GM19035 (cell line): Measurements from ENCODE around the gene IGLON5.
A peak's percentile ranks its signal among the peaks of the same experiment; 100 is the strongest.

Source experiments
- ATAC-seq: cut with Tn5 transposase; IDR thresholded peaks from one replicate; pipeline ENCODE4 v1.9.1; 2021; ENCODE audit not compliant: unreplicated experiment

The IGLON5 gene

DNA sequence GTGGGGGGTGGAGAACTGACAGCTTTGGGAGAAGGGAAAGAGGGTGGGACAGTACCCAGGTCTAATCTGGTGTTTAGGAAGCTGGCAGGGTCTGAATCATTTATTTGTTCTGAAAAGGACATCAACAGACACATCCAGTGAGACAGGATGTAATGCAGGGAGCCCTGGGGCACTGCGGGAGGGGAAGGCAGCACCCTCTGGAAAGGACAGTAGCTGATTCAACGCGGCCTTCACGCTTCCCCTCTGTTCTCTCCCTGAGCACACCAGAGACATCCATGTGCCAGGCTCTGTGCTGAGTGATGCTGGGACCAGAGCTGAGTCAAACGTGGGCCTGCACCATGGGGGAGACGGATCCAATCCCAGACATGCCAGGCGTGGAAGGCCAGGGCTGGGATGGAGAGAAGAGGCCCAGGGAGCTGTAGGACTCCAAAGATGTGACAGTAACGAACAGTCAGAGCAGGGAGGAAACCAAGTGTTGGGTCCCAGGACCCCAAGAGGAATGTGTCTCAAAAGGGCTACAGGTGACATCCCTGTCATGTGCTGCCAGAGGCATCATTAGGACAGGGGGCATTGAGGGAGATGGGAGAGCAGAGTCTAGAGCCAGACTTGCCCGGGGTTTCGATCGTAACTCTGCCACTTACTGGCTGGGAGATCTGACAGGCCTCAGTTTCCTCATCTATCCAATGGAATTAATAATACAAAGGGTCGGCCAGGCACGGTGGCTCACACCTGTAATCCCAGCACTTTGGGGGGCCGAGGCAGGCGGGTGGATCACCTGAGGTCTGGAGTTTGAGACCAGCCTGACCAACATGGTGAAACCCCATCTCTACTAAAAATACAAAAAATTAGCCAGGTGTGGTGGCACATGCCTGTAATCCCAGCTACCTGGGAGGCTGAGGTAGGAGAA, 53.0 kb downstream of the IGLON5 start:
- ATAC-seq: no peak

DNA sequence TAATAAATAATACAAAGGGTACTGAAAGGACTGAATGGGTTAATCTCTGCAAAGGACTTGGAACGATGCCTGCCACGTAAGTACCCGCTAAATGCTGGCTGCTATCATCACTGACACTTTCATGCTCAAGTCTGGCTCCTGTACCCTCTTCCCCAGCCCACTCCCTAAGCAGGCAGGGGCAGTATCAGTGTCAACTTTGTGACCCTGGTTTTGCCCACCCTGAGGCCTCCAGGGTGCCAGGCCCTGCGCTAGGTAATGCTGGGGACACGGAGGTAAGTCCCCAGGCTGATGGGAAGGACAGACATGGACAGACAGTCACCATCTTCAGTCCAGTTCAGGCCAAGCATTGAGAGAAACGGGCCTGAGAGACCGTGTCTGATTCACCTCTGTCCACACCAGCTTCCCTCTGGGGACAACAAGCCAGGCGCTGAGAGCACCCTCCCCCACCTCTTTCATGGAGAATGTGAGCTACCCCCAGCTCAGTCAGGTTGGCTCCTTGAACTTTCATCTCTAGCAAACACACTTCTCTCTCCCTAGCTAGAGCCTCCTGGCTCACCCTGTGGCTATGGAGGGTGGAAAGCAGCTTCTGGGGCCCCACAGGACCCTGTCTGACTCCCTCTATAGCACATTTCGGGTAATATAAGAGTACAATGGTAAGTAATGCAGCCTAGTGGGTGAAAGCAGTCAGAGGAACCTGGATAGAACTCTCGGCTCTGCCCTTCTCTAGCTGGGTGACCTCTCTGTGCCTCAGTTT, 53.9 kb downstream of the IGLON5 start:
- ATAC-seq: no peak

DNA sequence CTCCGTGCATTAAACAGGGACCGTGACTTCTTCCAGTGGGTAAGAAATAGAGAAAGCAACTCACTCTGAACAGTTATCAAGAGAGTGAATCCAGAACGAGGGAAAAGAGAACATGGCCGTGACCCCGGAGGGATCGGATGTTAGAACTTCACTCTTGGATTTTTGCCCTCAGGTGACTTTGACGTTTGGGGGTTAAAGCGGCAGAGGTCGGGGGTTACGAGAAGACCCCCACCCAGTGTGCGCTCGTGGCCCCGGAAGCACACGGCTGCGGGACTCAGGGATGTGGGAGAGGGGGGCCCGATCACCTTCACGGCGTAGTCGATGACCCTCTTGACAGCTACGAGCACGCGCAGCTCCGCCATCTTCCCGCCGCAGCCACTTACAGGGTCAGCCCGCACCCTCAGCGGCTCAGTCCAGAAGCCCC, 54.5 kb downstream of the IGLON5 start, which contains the start of gene ETFB:
TSS of gene ETFB (minus strand) at position 424 of the 424 bp plus-strand sequence. CDS start at position 362, 62 bp downstream.
- no peak for ATAC-seq

DNA sequence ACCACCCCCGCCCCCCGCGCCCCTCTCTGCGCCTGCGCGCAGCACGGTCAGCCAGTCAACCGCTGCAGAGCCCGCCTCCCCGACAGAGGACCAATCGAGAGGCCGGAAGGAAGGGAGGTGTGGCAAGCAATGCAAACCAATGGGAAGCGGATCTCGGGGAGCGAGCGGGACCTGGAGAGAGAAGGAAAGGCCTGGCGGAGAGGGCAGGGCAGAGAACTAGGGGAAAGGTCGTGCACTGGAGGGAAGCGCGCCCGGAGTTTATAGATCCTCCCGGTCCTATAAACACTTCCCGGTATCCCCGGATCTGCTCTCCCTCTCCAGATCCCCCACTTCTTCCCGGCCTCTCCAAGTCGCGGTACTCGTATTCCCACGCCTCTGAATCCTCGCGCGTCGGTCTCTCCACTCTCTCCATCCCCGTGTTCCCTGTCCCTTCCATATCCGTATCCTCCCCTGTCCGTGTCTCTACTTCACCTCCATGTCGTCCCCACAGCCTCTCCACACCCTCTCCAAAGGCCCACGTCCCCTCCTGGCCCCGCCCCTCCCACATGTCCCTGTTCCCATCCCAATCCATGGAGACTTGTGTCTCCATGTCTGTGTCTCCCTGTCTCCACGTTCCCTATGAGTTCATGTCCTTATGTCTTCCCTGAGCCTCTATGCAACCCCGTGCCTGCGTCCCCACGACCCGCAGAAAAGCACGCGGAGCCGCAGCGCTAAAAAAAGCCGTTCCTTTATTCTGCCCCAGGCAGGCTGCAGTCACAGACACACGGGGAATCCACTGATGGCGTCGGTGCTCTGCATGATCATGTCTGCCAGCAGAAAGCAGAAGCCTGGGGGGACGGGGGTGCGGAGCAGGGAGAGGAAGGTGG, 55.2 kb downstream of the IGLON5 start:
- peak; percentile 48 for ATAC-seq

DNA sequence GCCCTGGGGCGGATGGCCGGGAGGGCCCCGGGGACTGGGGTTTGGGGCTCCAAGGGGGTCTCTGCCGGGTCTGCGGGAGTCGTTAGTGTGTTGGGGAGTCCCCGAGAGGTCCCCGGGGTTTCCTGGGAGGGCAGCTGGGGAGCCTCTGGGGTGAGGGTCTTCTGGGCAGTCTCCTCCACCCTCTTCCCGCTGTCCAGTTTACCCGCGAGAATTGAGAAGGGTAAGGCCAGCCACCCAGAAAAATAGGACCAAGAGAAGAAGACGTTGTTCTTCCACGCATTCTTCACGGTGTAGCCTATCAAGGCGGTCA, 55.8 kb downstream of the IGLON5 start:
- ATAC-seq: no peak

DNA sequence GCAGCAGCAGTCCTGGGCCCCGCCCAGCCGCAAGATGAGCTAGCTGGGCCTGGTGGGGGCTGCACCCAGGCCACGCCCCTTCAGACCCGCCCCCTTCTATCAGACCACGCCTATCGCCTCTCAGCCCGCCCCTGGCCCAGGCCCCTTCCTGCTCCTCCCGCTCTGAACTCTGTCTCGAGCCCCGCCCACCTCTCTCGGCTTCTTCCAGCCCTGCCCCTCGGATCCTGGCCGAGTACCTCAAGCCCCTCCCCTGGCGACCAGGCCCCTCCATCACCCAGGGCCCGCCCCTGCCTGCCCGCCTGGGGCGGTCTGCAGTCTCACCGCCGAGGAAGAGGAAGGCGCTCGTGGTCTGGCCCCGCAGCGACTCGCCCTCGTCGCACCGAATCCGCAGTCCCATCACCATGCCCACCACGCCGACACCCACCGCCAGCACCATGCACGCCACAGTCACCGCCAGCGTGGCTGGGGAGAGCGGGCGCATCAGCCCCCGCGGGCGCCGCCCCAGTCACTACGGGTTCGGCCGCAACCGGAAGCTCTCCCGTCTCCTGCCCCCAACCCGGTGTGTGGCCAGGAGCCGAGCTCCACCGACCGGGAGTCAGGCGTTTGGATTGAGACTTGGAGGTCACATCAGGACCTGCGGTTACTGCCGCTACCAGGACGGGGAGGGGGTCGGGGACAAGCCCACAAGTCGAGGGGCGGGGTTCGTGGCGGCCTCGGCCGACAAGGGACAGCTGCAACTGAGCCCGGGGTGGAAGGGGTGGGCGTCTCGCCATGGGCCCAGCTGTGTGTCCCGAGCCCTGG, 56.3 kb downstream of the IGLON5 start:
- ATAC-seq: peak; percentile 74

DNA sequence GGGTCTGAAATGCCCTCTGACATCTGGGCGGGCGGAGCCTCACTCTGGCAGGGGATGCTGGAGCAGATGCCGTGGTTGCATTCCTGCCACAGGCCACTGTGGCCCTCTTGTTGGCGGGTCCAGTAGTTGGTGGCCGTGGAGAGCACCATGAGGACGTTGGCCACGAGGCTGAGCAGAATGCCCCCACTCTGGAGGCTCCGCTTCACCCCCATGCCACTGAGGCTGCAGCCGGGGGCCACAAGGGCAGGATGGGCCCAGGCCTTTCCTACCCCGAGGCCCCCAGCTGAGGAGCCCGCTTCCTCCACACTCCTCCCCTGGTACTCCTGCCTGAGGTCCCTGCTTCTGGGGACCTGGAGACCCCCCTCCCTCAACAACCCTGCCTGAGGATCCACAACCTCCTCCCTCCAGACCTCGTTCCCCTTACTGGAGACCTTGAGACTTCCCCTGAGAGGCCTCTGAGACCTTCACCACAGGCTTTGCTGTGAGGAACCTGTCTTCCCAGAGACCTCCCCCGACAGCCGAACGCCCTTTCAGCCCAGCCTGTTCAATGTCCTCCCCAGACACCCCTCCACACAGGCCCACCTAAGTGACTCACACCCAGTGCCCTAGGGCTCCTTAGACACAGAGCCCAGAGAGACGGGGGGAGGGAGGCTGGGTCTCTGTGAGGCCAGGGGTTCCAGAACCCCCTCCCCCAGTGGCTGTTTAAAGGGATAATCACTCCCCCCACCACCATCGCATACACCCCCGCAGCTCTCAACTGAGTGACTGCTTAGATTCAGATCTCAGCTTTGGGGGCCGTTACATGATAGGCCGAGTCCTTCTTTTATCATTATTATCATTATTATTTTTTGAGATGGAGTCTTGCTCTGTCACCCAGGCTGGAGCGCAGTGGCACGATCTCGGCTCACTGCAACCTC, 57.2 kb downstream of the IGLON5 start, which contains the start of gene CLDND2:
TSS of gene CLDND2 (minus strand) at position 638 of the 917 bp plus-strand sequence. CDS start at position 212, 426 bp downstream.
- ATAC-seq: peak; percentile 0

DNA sequence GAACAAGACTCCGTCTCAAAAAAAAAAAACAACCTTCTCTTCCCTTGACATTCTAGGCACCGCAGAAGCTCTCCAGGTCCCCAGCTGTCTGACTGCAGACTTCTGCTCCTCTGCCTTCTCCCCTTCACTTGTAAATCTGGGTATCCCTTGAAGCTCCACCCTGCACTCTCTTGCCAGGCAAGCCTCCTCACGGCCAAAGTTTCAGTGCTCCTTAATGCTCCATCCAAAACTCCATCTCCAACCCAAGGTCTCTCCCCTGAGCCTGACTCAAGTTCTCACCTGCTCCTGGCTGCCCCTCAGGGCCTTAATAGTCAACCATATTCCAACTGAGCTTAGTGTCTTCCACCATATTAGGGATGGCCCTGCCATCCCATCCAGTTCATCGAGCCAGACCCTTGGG, 58.8 kb downstream of the IGLON5 start:
- no peak for ATAC-seq

DNA sequence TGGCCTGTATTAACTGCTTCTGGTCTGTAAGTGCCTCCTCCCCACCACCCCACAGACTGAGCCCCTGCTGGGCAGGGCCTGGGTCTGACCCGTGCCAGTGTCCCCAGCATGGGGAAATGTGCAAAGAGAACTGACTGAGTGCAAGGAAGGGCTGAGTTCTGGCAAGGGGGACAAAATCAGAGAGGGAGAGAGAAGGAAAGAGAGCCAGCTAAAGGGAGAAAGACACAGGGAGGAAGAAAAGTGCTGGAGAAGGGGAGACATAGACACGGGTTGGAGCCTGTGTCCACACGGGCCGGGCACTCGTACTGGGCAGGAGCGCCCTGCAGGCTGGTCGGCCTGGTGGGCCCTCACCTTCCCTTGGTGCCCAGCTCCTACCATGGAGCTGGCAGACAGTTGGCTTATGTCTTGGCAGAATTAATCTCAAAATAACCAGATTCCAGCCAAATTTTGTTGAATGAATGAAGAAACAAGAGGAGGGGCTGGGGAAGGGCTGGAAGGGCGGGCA, 59.8 kb downstream of the IGLON5 start:
- ATAC-seq: no peak

DNA sequence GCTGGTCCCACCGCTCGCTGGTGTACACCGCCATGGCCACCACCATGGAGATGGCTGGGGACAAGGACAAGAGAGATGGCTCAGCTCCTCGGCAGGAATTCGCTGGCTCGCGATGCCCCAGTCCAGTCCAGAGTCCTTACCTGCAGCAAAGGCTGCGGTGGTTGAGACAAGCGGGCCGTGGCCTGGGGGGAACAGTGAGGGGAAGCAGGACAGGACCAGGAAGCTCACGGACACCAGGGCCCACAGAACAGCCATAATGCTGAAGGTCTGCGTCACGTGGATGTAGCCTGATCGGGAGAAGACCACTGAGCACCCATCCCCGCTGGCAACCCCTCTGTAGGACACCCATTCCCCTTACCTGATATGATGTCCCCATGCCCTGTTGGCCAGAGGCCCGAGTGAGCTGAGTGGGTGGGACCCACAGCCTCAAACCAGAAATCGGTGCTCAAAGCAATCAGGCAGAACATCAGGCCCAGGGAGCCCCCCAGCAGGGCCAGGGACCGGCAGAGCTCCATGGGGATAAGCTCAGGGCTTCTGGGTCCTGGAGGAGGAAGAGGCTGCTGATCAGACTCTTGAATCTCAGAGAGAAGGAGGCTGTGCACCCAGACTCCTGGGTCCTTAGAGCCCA, 60.7 kb downstream of the IGLON5 start:
- ATAC-seq: no peak

DNA sequence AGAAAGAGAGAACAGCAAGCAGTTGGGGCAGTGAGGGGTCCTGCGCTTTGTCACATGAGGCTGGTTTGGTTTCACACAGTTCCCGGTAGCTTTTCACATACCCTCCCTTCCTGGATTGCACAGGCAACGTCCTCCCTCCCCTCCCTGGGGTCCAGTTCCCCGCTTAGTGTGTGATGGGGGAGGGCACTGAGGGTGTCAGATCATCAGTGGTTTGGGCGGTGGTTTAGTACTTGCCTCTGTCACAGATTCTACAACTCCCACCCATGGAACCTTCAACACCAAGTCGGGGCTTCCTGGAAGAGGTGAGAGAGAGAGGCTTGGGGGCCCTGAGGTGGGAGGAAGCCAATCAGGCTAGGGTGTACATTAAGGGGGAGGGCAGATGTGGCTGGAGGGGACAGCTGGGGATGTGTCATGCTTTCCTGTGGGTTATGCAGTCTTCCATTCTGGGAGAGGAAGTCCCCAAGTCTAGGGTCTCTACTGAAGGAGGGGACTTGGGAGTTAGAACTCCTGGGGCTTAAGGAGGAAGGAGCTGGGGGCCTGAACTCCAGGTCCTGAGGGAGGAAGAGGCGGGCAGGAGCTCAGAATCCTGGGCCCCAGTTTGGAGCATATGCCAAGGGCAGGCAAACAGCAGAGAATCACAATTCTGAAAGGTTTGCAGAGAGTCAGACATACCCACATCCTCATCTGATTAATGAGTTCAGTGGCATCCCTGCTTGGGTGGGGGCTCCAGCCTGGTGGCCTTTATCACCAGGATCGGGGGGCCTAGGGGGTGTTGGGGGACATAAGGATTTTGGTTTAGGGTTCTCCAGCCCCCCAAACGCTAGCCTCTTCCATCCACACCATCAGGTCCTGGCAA, 61.4 kb downstream of the IGLON5 start, which contains the start of gene NKG7:
TSS of gene NKG7 (minus strand) at position 6 of the 856 bp plus-strand sequence. CDS start 119 bp downstream, outside the sequence.
- no peak for ATAC-seq

DNA sequence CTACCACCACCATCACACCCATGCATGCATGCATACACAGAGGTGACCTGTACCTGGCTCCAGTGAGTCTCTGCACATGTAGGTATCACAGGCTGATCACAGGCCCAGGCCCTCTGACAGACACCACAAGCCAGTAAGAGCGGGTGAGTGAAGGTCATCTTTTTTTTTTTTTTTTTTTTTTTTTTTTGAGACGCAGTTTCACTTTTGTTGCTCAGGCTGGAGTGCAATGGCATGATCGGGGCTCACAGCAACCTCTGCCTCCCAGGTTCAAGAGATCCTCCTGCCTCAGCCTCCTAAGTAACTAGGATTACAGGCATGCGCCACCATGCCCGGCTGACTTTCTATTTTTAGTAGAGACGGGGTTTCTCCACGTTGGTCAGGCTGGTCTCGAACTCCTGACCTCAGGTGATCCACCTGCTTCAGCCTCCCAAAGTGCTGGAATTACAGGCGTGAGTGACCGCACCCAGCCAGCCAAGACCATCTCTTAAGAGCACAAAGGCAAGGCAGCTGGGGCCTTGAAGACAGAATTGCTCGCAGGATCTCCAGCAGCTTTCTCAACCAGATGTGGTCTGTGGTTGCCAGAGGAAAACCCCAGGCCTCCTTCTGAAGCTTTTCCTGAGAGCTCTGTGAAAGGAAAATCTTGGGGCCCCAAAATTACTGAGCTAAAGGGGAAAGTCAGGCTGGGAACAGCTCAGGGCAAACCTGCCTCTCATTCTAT, 64.2 kb downstream of the IGLON5 start:
- no peak for ATAC-seq

DNA sequence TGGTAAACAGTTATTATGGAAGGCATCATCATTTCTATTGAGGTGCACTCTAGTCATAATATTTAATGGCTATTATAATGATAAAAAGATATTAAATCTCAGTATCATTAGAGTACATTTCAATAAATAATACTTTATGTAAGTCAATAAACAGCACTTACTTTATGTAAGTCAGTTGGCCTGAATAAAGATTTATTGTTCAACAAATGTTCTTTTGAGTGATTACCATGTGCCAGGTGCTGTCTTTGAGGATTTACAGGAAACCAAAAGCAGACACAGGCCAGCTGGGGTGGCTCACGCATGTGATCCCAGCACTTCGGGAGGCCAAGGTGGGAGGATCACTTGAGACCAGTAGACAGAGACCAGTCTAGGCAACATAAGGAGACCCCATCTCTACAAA, 66.0 kb downstream of the IGLON5 start:
- no peak for ATAC-seq

DNA sequence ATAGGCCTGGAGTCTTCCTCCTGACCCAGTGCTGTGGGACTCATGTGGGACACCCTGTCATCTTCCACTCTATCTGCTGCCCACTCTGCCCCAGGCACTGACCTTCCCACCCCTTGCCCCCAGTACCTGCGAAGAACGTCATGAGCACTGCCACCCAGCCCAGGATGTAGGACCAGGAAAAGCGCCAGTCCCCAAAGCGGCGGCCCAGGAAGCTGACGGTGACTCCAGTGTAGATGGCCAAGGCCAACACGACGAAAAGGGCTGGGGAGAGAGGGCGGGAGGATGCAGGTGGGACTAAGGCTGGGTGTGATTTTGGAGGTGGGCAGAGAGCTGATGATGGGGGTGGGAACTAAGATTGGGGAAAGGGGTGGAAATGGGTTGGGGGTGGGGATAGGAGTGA, 68.9 kb downstream of the IGLON5 start:
- no peak for ATAC-seq
